NCI-H1105 treated with DMSO at 0.1 percent for 48 hours (cell line): ENCODE measurements around the gene HACD2.
"Not testable (repeated sequence)": the region's sequence is repeated elsewhere in the genome, so short reads cannot be mapped to it uniquely, and the experiment has no call there.

ENCODE experiments used
- DNase-seq: peaks from one replicate; lab custom pipeline; 2025; lab: John Stamatoyannopoulos, UW

Gene HACD2

DNA sequence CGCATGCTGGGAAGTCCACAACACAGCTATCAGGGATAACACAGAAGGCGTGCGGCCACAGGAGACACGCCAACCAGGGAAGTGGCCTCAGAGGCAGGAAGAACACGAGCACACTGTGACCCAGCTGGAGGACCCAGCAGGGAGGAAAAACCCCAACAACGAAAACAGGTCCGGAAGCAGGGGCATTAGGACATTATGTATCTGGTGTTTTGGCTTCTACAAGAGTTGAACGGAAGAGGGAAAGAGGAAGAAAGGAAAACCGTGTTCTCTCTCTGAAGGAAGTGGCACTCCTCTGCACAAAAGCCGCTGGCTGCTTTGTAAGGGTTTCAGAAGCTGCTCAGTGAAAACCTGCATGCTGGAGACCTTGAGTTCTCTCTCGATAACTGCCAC lies 61.8 kb downstream of the HACD2 start:
- no peak for DNase-seq

DNA sequence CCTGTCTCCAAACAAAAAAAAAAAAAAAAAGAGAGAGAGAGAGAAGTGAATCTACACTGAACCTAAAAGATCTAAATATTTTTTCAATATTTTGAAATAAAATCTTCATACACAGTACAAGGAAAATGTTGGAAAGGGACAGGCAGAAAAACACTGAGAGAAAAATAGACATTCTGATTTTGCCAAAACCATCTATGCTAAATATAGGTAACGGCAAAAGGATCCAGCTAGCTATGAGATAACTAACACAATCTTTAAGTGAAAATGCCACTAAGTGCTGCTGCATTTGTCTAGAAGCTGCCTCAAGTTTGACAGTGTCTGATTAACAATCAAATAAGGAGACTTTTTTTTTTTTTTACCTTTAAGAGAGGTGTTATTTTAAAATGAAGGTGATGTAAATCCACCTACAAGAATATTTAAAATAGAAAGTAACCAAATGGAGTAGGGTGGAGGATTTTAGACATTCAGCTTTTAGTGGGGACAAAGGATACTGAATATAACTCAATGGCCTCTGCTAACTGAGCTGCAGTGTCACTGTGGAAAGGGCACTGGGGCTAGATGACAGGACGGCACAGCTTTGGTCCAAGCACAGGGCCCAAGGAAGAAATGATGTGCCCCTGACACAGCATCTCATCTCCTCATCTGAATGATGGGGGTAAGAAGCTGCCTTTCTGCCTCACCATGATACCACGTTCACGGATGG lies 62.4 kb downstream of the HACD2 start:
- DNase-seq, result no peak

DNA sequence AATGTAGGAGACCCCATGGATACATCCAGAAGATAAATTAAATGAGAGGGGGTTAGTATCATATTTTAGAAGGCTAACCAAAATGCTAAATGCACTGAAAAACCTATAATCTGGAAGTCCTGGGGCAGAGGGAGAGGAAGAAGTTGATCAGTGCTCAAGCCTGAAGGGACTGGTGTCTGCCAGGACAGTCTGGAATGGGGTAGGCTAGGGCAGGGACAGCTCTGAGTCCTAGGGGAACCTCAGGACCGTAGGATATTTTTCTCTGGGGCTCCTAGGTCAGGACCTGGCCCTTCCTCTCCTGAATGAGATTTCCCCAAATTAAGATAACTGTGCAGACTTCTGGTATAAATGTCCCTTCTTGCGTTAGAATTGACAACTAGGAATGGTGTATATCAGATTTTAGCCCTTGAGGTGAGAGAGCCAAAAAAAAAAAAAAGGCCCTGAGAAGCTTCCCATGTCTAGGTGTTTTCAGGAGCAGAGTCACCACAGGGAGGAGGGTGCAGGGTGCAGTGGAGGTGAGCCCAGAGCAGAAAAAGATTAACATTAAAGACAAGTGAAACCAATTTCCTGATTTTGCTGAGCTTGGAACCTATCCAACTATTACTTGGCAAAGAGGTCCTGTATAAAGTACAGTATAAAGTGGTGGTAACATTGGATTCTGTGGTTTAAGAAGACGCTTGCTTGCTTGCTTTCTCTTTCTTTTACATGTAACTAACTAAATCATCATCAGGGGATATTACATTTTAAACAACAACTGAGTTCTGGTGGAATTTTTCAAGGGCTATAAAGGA lies 63.5 kb downstream of the HACD2 start:
- DNase-seq, result peak; percentile 34

DNA sequence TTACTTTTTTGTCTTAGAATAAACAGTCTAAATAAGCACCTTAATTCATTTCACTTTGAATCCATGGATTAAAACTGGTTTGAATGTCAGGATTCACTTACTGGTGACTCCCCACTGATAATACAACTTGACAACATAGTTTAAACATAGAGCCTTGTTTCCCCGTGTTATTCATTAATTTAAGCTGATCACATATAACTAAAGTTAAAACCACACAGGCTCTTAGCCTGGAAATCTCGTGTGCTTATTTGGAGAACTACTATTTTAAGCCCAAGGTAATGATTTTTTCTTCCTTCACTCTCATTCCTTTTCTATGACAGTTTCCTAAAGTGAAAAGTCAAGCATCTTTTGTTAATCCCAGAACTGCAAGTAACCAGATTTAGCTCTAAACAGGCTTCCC lies 64.2 kb downstream of the HACD2 start:
- no peak for DNase-seq

DNA sequence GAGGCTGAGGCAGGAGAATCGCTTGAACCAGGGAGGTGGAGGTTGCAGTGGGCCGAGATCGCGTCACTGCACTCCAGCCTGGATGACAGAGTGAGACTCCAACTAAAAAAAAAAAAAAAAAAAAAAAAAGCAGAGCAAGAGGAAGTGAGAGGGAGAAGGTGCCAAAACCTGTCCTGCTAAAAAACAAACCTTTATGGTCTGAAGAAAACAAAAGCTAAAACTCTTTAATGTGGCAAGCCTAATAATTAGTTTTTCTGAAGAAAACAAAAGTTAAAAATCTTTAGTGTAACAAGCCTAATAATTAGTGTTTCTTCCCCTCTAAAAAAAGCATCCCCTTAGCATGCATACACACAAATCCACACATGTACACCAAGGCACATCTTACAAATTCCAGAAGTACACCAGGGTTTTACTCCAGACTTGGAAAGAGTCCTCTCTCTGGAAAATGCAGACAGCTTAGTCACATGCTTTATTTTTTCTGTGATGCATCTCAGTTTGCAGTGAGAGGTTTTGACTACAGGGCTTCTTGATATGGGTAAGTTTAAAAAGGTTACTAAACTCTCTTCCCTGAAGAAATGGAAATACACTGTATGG lies 65.9 kb downstream of the HACD2 start:
- DNase-seq, result no peak

DNA sequence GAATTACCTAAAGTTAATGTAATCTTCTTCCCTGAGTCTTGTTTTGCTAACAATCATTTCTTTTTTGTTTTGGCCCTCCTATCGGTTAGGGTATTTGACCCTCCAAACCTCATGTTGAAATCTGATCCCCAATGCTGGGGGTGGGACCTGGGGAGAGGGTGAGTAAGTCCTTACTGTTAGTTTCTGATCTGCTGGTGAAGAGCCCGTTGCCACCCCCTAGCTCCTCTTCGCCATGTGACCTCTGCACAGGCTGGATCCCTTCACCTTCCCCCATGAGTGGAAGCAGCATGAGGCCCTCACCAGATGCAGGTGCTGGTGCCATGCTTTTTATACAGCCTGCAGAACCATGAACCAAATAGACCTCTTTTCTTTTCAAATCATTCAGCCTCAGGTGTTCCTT lies 73.1 kb downstream of the HACD2 start:
- no peak for DNase-seq

DNA sequence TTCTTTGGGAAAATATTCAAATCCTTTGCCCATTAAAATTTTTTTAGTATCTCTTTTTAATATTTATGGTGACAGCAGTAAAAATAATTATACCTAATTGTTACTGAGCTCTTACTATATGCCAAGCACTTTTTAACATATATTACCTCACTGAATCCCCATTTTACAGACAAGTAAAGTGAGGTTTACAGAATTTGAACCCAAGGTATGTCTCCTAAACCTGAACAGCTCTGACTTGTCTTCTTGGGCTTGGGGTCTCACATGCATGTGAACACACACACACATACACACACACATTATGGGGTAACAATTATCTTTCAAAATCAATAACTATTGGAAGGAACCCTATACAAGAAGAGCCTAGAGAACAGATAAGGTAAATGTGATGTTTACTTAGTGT lies 73.8 kb downstream of the HACD2 start:
- no peak for DNase-seq

DNA sequence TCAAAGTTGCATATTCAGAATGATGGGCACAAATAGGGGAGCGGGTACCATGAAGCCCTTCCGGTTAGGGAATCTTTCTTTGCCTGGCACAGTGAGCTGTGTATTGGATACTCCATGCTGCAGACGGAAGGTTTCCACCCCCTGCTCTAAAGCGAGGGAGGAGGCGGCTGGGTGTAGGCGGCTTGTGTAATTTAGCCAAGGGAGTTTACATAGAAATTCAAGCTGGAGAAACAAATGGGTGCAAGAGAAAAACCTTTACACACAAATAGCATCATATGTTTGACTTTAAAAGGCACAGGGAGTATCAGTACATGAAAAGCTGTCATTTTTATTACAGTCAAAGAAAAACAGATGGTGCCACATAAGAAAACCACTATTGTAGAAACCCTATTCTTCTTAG lies 76.7 kb downstream of the HACD2 start:
- no peak for DNase-seq

DNA sequence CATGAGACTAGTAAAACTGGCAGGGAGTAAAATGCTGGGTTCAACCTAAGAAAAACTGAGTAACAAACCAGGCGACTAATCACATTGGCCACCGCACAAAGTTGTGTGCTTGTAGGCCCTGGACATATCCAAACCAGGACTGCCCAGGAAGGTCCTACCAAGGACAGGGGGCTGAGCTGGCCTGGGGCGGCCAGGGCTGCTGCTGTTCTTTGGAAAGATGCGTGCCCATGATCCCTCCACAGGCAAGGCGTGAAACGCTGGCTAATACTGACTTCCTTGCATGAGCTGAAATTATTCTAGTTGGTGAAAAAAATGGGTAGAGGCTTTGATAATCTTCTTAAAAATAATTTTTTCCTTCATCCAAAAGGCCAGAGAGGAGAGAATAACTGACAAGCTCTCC lies 79.0 kb downstream of the HACD2 start:
- DNase-seq, result no peak

DNA sequence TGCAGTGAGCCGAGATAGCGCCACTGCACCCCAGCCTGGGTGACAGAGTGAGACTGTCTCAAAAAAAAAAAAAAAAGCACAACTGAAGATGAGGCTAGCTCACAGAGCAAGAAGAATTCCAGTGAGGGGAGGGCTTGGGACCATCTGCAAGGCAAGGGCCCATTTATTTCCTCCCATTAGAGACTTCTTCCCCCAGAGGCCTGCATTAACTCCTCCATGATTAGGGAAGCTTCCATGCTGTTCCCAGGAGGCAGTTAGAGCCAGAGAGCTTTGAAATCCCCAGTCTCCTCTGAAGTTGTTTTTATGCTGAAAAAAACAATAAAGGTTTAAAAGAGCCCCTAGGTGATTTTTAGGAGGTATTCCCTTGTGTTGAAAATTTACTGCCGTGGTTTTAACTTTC lies 81.7 kb downstream of the HACD2 start:
- DNase-seq, result no peak

DNA sequence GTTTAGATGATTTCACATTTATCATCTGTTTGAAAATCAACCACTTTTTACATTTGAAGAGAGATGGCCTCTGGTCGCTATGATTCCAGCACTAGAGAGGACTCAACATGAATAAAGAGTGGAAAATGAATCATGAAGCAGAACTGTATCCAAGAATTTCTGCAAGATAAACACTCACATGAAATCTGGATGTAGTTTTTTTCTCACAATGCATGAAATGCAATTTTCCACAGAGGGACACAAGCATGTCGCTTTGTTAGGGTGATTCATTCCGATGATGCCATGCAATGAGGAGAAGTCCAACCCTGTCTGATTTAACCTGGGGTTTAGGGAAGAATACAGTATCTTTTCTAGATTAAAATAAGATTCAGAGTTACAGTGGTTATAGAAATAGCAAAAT lies 85.5 kb downstream of the HACD2 start:
- no peak for DNase-seq

DNA sequence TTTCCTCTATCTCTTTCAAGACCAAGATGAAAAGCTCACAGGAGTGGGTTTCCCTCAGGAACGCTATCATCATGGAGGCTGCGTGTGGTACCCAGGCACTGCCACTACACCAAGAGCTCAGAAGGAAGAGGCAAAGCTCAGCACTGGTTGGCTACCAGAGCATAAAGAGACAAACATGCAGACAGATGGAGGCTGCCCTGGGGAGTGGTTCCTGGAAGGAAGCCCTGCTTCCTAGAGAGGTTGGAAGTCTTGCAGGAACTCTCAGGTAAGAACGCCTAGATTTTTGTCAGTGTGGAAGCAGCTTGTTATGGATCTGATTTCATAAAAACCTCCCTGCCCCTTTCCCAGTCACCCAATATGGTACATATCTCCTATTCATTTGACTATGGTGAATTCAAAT lies 86.1 kb downstream of the HACD2 start:
- no peak for DNase-seq

DNA sequence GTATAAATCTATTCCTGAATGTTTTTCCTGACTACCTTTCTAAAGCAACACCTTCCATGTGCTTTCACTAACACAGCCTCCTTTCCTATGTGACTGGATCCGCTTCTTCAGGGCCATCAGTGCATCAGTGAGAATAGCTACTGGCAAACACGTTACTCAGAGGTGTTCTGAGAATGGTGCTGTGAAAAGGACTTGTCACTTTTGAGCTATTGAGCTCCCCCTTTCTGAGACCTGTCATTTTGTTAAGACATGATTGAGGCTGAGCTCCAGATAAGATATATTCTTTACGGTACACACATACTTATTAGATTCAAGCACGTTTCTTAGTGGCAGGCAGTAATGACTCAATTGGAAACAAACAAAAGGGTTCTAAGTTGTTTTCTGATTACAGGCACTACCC lies 90.9 kb downstream of the HACD2 start:
- DNase-seq, result no peak

DNA sequence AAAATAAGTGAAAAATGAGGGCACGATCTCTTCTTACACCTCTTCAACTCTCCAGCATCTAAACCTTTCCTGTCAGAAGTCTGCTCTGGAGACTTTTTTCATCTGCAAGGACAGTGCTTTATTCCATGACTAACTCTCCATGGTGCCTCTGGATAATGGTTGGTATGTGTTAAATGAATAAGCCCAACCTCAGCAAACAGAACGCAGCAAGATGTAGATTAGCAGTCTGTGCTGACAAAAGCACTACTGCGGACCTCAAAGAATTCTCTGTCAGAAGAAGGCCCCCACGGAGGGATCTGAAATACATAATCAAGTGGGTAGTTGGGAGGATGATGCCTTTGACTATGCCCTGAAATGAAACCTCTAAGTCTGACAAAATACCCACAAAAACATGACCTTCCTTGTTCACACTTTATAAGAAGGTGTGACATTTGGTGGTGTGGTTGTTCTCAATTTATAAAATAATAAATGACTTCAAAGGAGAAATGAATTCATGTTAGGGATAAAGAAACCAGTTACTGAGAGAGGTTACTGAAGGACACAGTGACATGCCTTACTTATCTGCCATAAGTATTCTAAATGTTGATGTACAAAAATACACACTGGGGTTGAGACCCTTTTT lies 92.8 kb downstream of the HACD2 start:
- DNase-seq, result no peak

DNA sequence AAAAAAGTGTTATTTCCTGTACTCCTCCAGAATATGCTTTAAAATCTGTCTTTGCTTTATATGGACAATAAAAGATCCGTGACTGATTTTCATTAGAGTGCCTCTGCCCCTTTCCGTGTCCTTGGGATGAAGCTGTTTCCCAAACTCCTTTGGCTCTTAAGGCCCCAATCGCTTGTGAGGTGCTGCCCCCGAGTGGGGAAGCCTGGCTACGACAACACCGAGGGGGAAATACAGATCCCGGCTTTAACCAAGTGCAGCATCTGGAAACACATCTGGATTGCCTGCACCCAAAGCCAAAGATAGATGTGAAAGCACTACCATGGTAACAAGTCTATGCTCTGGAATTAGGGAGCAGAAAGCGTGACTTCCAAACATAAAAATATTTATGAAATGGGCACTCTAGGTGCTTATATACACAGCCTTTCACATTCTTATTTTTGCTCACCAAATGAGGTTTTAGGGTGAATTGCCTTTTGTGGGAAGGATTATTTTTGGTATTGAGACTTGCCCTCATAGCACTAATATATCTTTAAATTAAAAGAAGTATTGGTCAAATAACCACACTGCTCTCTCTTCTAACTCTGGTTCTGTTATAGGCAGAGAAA lies 95.4 kb downstream of the HACD2 start:
- peak; percentile 68 for DNase-seq

DNA sequence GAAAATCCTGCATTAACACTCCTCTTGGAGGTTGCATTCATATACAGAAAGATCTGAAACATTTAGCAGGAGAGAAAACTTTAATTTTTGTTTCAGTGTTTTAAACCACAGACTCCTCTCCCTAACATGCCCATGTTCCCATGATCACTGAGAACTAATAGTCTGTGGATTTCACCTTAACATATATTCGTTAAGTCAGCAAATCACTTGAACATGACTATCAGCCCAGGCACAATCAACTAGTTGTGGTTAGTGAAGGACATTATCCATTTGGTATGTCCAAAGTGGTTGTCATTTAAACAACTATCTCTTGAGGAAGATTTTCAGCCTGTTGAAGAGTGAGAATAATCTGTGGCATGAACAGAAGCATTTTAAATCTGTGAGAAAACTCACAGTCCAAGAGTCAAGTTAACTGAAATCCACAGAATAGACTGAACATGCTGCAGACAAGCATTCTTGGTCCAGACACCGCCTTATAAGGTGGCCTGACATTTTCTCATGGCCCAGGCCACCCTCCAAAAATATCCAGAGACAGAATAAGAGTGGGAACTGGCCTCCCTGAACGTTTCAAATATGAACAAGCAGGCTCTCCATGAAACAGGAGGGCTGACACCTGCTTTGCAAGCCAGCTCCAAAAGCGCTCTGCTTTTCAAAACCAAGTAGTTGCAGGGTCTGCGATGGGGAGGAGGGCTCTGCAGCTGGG lies 96.1 kb downstream of the HACD2 start:
- no peak for DNase-seq

DNA sequence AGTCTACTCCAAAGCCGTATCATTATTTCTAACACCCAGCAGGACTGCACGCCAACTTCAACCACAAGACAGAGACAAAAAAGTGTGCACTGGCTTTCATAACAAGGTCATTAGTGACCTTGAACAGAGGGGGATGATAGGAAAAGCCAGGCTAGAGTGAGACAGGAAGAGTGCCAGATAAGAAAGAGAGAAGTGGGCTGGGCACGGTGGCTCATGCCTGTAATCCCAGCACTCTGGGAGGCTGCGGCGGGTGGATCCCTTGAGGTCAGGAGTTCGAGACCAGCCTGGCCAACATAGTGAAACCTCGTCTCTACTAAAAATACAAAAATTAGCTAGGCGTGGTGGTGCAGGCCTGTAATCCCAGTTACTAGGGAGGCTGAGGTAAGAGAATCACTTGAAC lies 97.8 kb downstream of the HACD2 start:
- not testable (repeated sequence) for DNase-seq

DNA sequence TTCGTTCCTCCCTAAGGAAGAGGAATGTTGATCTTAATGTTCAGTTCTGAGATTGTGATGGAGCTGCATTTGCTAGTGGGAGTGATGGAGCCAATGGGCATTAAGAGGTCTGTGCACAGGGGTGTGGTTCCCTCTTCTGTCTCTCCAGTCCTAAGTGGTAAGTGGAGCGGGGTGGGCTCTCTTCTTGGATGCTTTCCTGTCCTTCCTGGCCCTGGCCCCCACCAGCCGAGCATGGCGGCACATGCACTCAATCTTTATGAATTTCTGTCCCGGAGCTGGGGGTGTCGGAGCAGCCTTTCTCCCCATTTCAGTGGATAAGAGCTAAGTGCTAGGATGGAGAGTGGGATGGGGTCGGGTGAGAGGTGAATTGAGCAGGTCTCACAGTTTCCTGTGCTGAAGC lies 98.4 kb downstream of the HACD2 start:
- DNase-seq, result no peak

DNA sequence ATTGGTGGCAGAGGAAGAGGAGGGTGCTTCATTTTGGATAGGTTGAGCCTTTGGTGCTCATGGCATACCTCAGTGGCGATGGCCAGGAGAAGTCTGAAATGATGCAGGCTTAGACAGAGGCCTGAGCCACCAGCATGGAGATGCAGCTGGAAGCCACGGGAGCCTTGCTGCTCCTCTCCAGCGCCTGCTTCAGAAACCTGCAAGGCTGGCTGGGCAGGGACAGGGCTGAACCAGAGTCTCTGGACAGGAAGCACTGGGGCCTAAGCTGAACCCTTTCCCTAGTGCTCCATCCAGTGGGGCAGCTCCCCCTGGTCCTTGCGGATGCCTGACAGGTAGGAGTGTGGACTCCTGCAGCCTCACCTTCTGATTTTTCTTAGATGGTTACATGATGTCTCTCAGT lies 99.3 kb downstream of the HACD2 start:
- DNase-seq, result no peak

DNA sequence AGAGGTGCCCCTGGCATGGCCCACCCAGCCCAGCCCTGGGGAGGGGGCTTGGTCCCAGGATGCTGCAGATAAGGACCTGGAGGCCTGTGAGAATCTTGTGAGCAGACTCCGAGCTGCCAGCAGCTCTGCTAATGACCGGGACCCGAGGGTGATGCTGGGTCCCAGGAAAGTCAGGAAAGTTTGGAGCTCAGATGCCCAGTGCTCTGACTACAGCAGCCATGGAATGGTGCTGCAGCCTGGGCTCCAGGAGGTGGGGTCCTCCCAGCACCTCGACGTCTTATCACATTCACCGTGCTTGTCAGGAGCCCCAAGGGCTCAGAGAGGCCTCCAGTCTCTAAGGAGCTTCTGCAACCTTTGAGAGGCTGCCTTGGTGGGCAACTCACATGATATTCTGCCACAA lies 101.7 kb downstream of the HACD2 start:
- DNase-seq, result no peak

DNA sequence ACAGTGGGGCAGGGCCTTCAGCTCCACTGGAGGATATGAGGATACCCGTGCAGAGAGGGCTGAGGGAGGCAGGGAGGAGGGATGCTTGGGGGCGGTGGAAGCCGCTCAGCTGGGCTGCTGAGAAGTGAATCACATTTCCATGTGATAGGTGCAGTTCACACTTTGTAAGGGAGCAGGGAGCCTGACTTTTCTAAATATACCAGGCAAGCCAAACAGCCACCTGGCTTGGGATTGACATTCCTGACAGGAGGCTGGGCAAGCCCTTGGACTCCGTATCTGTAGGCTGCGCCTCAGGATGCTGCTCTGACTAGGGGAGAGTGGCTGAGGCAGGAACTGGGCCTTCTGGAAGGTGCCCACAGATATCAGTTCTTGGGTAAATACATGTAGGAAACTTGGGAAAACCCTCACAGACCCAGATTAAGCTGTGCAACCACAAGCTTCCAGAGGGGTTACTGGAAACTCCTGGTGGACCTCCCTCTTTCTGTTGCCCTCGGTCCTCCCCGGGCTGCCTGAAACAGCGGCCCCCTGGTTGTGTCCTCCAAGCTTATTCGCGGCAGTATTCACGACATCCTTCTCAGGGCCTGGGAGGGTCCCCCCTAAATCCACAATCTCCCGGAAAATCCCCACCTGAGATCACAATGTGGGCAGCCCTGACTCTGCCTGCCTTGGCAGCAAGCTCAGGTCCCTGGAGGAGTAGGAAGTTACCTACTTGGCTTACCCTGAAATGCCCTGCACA lies 103.0 kb downstream of the HACD2 start:
- DNase-seq, result no peak
